Chondrocyte (in vitro differentiated cells): ENCODE data around the gene SERPINA12. TPM values are rescaled to one million over a fixed set of nuclear protein-coding genes. Genes with fewer than 3 reads are reported as not detected.

Experiments used
- DNase-seq: peaks from one replicate; pipeline ENCODE4 v3.0.0; 2021; ENCODE audit warnings: mixed read lengths, low spot score
- H3K27ac Mint-ChIP-seq: one replicate; pipeline ENCODE4 v1.8.0; 2021; ENCODE audit warnings: mild to moderate bottlenecking, moderate library complexity, mixed read lengths; ENCODE audit not compliant: unreplicated experiment
- H3K27me3 Mint-ChIP-seq: 2 replicates; pipeline ENCODE4 v1.8.0; 2021; ENCODE audit warnings: low read depth, mixed read lengths
- H3K36me3 Mint-ChIP-seq: 2 replicates; pipeline ENCODE4 v1.8.0; 2021; ENCODE audit warnings: low read depth, mixed read lengths
- H3K4me1 Mint-ChIP-seq: 2 replicates; pipeline ENCODE4 v1.8.0; 2021; ENCODE audit warnings: low read depth, mild to moderate bottlenecking, mixed read lengths
- H3K4me3 Mint-ChIP-seq: one replicate; pipeline ENCODE4 v1.8.0; 2021; ENCODE audit warnings: mild to moderate bottlenecking, moderate library complexity, mixed read lengths; ENCODE audit not compliant: unreplicated experiment
- H3K9me3 Mint-ChIP-seq: 2 replicates; pipeline ENCODE4 v1.8.0; 2021; ENCODE audit warnings: low read depth, mixed read lengths
- CTCF ChIP-seq: fragments of 200-600 bp; sonication (generic); IDR thresholded peaks from 2 replicates; pipeline ENCODE4 v1.5.0; 2021; ENCODE audit warnings: antibody characterized with exemption, mild to moderate bottlenecking, moderate library complexity
- total RNA-seq: library from RNA; stranded (reverse); gene quantifications from 3 replicates; pipeline ENCODE4 v1.2.1, GENCODE V29; 2021

The SERPINA12 gene
- total RNA-seq, 1 donor from 2014 or later = not detected

- no peaks in the 10 kb centered on the region for H3K4me1 Mint-ChIP-seq
- no peaks in the 10 kb centered on the region for H3K36me3 Mint-ChIP-seq
- TF ChIP-seq CTCF = no peak
- no peak overlapping the region for H3K27ac Mint-ChIP-seq
- H3K9me3 Mint-ChIP-seq = no peaks in the 10 kb centered on the region
- no peak for DNase-seq
- peaks cover 39% of the 10 kb centered on the region for H3K27me3 Mint-ChIP-seq
- H3K4me3 Mint-ChIP-seq = no peak overlapping the region
Observed at GRCh38 chr14:94446126-94446525, 63.1 kb downstream of the SERPINA12 start.

GRCh38 chr14:94445003-94445402 lies 64.3 kb downstream of the SERPINA12 start:
- no peak for DNase-seq
- Mint-ChIP-seq H3K4me1 (no peaks in the 10 kb centered on the region), H3K9me3 (no peaks in the 10 kb centered on the region), H3K27ac (no peak overlapping the region), H3K36me3 (no peaks in the 10 kb centered on the region), H3K4me3 (no peak overlapping the region), H3K27me3 (peaks cover 28% of the 10 kb centered on the region)
- TF ChIP-seq CTCF = no peak

GRCh38 chr14:94441531-94442205 lies 67.6 kb downstream of the SERPINA12 start:
- Mint-ChIP-seq H3K4me3 (no peak overlapping the region), H3K36me3 (no peaks in the 10 kb centered on the region), H3K4me1 (no peaks in the 10 kb centered on the region), H3K9me3 (no peaks in the 10 kb centered on the region), H3K27me3 (peaks cover 9% of the 10 kb centered on the region), H3K27ac (no peak overlapping the region)
- TF ChIP-seq CTCF = no peak
- no peak for DNase-seq

GRCh38 chr14:94441130-94441529 lies 68.1 kb downstream of the SERPINA12 start:
- no peaks in the 10 kb centered on the region for H3K9me3 Mint-ChIP-seq
- H3K36me3 Mint-ChIP-seq = no peaks in the 10 kb centered on the region
- H3K27me3 Mint-ChIP-seq = peaks cover 9% of the 10 kb centered on the region
- no peak overlapping the region for H3K4me3 Mint-ChIP-seq
- H3K4me1 Mint-ChIP-seq = no peaks in the 10 kb centered on the region
- DNase-seq = no peak
- no peak overlapping the region for H3K27ac Mint-ChIP-seq
- TF ChIP-seq CTCF = no peak

- H3K4me1 Mint-ChIP-seq = no peaks in the 10 kb centered on the region
- DNase-seq = no peak
- no peak overlapping the region for H3K27ac Mint-ChIP-seq
Observed at GRCh38 chr14:94439453-94440057, 69.7 kb downstream of the SERPINA12 start.

More at GRCh38 chr14:94439453-94440057, 69.7 kb downstream of the SERPINA12 start:
- H3K36me3 Mint-ChIP-seq = no peaks in the 10 kb centered on the region
- no peaks in the 10 kb centered on the region for H3K9me3 Mint-ChIP-seq
- H3K4me3 Mint-ChIP-seq = no peak overlapping the region
- H3K27me3 Mint-ChIP-seq = peaks cover 10% of the 10 kb centered on the region
- no peak for TF ChIP-seq CTCF

Other genes starting within 250 kb of the SERPINA12 start
- not detected in 3 replicates for gene SERPINA10, start 216.2 kb downstream of the SERPINA12 start, total RNA-seq
- not detected in 3 replicates for gene SERPINA6, start 186.1 kb downstream of the SERPINA12 start, total RNA-seq
- not detected in 3 replicates for gene SERPINA2, start 142.8 kb downstream of the SERPINA12 start, total RNA-seq
- 0.20 TPM in 1 of 3 replicates, not detected in the others for gene SERPINA1, start 120.9 kb downstream of the SERPINA12 start, total RNA-seq
- gene SERPINA11, start 56.7 kb downstream of the SERPINA12 start, total RNA-seq = not detected in 3 replicates
- not detected in 3 replicates for gene SERPINA9, start 33.3 kb downstream of the SERPINA12 start, total RNA-seq
- not detected in 3 replicates for gene SERPINA4, start 52.0 kb upstream of the SERPINA12 start, total RNA-seq
- 0.50 to 0.54 TPM in 2 of 3 replicates, not detected in the other for gene SERPINA5, start 72.0 kb upstream of the SERPINA12 start, total RNA-seq
- 3.6 to 4.6 TPM (median 3.9 TPM) in 3 replicates for gene SERPINA3, start 102.9 kb upstream of the SERPINA12 start, total RNA-seq